NCI-H460 (cell line): ENCODE data around the gene PLXNA2. TPM values are rescaled to one million over a fixed set of nuclear protein-coding genes. Genes with fewer than 3 reads are reported as not detected.

Source experiments
- DNase-seq: peaks from one replicate; pipeline ENCODE4 v3.0.0-alpha.2; 2016; ENCODE audit warnings: low read depth; ENCODE audit errors: extremely low read depth
- total RNA-seq: library from RNA; depleted of rRNA; stranded (reverse); fragments of >200 nt; shearing (Covaris generic); gene quantifications from 2 replicates; pipeline ENCODE4 v1.2.3, GENCODE V29; 2014

The PLXNA2 gene
- total RNA-seq, 1 experiment from 2014 or later = 6.5 TPM

DNA sequence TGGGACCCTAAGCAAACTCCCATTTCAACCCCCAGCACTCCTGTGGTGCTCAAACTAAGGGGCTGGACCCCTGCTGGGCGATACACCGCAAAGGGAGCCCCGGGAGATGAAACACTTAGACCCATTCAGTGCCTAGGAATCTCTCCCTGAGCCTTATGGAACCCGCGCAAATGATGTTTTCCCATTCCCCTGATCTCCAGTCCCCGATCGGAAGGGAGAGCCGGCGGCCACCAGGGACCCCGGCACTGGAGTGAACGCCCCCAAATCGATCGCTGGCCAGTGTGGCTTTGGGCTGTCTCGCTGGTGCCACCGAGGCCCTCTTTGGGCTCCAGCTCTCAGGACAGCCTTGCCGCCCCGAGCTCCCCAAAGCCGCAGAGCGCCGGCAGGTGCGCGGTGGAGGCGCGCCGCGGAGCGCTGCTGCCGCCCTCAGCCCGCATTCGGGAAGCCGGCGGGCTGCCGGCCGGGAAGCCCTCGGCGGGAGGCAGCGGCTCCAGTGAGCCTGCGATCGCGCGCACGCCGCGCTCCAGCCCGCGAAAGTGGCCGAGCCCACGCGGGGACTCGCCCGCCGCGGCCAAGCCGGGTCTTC is 1.1 kb downstream of the PLXNA2 start:
- DNase-seq = no peak

DNA sequence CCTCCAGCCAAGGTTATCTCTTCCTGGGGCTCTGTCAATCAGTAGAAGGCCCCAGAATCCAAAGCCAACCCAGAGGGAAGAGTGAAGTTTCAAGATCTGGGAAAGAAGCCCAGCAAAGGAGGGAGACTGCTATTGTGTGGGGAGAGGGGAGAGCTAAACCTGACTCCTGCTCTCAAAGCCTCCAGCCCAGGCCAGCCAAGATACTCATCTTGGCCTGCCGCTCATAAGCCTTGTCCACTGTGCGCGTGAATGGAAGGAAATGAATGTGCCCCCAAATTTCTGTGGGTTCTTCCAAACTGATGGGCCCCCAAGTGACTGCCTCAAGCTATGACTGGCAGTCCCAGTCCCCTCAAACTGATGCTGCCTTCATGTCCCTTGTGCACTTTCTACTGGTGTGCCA is 2.0 kb downstream of the PLXNA2 start:
- no peak for DNase-seq

DNA sequence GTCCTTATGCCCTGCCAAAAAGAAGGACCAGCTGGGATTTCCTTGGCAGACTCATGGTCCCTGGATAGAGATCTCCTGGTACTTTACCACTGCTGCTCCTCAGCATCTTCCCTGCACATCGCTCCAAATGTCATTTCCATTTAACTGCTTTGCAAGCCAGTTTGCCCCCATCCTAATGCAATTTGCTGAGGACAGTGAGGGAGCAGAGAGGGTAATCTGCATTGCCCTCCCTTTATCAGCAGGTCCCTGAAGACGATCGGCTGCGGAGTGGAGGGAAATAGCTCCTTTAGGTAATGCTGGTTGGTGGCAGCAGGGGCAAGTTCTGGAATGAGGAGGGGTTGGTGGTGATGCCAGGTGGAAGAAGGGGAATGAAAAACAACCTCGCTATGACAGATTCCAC is 2.7 kb downstream of the PLXNA2 start:
- no peak for DNase-seq

DNA sequence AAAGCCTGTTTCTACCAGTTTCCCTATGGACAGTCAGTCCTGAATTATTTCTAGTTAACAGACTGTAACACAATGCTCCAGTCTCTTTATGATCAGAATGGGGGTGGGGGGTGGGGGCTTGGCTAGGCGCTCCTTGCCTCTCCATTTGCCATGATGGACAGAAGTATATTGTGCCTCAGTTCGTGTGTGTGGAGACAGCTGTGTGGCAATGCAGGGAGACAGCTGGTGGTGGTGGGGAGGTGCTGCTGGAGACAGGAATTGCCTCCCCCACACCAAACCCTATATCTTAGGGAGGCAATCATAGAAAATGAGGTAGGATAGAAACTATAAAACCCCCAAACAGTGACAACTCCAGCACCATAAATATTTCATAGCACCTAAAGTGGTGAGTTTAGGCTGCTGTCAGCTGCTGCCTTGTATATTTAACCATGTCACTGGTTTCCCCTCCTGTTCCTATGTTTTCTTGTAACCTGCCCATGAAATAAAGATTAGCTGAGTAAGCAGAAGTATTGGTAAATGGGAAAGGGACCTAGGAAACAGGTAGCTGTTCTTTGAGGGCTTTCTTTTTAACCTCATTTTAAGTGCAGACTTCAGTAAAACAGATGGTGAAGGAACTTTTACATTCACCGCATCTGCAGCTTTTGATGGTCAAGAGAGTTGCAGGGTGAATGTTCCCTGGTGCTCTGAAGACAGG is 3.4 kb downstream of the PLXNA2 start:
- no peak for DNase-seq

DNA sequence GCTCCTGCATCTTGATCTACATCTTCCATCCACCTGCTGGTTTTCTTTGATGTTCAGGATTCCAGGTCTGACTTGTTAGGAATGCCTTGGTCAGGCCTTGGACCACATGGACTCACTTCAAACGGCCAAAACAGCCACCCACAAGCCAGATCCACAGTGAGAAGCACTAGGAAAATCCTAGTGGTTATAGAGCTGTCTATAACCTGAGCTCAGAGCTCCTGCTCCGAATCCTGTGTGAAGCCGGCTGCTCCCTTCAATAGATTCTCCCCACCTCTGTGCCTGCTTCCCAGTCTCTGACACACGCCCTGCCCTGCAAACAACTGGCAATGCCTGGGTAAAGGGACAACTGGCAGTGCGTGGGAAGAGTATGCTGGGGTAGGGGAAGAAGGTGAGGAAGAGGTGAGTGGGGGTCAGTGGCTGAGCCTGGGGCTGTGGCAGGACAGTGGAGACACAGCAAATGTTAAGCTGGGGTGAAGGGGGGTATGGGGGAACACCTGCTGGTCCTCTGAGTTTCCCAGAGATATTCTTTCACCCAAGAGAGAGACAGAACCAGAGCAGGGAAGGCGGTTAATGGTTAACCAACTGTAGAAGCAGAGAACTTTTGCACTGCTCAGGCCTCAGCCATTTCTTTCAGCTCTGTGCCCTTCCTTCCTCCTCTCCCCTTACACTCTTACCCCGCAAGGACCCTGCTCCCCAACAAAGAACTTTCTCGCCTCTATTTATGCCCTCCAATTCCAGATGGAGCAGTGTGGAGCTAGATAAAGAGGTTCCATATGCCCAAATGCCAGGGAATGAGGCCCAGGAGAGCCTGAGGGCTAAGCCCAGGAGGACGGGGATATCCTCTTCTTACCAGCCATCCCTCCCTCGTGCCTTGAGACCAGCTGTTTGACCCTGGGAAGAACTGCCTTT is 4.5 kb downstream of the PLXNA2 start:
- no peak for DNase-seq

DNA sequence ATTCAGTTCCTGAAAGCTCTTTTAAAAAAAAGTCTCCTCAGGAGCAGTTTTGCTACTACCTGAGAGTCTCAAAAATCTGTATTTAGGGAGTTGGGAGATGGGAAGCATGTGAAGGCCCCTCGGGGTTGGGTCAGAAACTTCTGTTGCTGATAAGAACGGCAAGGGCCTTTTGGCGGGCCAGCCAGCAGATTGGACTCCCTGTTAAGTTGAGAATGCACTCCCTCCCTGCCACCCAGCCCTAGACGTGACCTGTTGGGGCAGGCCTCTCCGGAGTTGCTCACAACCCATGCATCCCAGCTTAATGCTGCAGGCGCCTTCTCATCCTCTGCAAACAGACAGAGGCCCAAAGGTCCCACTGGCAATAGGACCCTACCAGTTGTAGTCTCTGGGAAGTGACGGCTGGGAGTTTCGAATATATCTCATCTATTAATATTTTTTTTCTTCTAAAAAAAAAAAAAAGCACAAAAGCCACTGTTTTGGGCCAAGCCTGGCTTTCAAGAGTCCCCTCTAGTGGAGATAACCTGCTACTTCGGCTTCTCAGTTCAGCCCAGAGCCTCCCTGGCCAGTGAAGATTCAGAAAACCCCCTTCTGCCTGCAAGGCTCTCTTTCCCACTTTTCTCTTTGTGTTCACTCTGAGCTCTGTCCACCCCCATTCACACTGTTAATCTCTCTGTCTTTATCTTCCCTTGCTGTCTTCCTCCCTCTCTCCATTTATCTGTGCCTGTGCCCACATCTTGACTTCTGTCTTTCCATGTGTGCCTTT is 5.3 kb downstream of the PLXNA2 start:
- no peak for DNase-seq

DNA sequence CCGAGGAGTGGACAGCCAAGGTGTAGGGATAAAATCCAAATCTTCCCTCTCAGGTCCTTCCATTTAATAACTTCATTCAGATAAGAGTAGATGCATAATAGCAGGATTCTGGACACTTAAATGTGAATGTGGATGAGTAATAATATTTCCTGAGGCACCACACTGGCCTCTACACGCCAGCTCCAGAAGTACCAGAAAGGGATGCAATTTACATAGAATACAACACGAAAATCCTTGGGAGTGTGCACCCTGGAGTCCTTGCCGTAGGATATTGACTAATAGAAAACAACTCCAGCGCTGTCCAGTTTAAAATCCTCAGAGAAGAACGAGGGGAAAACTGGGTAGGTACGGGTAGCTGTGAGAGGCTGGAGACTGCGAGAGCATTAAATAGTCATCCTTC is 6.9 kb downstream of the PLXNA2 start:
- DNase-seq = no peak

DNA sequence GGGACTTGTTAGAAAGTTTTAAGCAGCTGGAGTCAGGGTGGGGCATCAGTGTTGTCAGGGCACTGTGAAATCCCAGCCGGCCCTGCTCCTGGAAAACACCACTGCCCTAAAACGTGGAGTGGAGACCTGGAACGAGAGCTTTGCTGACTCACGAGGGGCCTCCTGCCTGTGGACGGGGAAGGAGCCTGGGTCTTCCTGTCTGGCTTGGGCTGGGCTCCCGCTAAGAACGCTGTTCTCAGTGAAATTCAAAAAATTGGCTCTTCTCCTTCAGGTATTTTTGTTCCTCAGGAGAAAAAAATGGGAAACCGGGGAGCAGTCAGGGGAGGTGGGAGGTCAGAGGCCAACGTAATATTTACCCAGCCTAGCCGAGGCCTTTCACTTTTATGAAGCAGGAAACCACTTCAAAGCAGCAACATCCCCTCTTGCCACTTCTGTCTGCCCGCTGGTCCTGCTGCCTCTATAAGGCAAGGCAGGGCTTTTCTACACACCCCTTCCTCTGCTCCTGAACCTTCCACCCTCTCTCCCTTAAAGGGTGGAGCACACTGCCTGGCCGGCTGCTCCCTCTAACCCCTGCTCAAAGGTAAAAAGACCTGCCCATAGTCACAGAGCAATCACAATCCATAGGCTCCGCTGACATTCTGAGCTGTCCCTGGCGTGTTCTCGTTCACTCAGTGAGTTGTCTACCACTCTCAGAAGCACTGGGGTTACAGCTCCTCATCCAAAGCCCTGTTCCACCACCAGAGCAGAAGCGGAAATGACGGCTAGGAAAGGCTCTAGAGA is 8.0 kb downstream of the PLXNA2 start:
- DNase-seq = peak; percentile 54

DNA sequence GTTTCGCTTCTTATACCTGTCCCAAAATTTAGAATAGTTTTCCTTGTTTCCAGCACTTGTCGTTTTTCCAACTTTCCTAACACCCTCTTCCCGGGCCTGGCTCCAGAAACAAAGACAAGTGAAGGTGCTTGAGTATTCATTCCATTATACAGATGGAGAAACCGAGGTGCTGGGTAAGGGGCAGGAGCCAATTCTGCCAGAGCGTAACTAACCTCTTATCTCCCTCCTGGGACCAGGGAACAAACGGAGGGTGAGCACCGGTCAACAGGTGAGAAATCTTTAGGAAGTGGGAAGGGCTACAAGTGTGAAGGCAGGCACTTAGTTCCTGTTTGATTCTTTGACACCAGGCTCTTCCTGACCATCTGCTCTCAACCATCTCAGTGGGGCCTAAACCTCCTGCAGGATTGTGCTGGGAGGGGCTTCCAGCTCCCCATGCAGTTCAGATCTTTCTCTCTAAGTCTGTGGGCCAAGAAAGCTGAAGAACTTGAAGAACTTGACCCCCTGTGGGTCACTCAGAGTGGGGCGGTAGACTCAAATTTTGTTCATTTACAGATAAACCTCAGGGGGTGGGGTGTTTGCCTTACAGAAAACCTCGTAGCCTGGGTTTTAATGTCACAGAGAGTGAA is 8.7 kb downstream of the PLXNA2 start:
- no peak for DNase-seq

DNA sequence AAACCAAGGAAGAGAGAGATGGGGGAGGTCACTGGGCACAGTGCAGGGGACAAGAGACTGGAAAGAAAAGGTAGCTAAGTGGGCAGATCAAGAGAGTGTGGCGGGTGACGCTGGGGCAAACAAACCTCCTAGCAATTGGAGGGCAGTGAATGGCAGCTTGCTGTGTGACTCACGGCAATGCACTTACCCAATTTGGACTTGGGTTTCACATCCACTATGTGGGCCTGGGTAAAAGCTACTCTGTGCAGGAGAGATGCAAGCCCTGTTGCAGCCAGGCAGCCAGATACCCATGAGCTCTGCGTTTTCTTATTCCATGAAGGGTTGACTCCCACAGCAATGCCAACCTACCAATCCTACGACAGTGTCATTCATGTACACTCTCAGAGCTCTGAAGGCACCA is 9.5 kb downstream of the PLXNA2 start:
- no peak for DNase-seq

DNA sequence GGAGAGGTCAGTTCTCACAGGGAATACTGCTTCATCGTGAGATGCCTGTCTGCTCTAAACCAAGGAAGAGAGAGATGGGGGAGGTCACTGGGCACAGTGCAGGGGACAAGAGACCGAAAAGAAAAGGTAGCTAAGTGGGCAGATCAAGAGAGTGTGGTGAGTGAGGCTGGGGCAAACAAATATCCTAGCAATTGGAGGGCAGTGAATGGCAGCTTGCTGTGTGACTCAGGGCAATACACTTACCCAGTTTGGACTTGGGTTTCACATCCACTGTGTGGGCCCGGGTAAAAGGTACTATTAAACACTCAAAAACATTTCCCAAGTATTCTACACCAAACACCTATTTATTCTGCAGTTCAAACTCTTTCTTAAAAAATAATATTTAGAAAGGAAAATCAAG is 10.2 kb downstream of the PLXNA2 start:
- no peak for DNase-seq

DNA sequence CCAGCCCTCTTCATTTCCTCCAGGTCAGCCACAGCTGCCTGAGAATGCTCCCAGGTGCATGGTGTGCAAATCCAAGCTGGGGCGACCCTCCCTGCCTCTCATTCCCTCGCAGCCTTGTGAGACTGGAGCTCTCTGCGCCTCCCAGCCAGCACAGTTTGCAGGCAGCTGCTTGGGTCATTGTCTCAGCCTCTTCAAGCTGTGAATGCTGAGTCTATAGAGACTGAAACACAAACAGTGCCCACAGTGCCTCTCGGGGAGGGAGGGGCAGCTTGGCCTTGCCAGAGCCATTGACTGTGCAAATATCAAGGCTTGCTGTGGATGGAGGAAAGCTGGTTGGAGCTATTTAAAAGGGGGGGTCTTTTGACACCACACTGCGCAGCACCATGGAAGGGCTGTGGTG is 10.6 kb downstream of the PLXNA2 start:
- DNase-seq = no peak

DNA sequence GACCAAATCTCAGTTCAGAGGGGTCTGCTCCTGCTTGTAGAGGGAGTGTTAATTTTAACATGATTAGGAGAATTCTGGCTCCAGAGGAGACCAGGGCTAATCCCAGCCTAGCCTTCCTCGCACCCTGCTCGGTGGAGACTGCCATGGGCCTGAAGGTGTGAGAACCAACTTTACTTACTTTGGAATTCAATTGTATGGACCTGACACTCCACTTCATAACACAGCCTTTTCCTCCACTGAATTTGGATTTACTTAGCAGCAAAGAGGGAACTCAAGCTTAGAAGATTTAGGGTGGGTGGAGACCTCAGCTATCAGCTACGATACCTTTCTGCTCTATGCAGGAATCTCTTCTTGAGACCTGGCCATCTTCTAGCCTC is 11.5 kb downstream of the PLXNA2 start:
- no peak for DNase-seq

DNA sequence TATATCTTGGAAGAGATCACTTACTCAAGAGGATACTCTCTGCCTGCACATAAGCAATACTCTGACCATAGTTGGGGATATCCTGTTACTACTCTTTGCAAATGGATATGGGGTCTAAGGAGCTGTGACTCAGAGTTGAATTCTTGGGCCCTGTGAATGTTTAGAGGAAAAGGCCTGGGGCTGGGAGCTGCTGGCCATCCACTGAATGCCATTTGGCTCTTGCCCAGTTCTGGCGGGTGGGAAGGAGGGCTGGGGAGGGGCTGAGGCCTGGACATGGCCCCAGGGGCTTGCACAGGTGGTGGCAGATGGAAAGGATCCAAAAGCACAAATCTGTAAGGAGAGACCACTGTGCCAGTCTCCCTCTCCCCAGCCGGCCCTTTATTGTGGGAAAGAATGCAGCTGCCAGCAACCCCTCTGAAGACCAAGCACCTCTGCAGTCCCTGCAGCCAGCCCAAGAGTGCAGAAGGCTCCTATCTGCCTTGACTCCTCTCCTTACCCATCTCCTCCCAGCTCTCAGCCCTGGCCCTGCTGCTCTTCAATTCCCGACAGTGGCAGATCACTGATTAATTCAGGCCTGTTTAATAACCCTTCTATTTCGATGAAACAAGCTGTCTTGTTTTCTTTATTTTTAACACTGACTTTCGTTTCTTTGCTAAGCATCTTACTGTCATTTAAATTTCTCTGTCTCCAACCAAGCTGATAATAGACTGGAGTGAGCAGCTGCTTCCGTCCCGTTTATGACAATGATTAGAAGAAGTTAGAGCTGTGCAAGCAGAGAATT is 12.1 kb downstream of the PLXNA2 start:
- no peak for DNase-seq

DNA sequence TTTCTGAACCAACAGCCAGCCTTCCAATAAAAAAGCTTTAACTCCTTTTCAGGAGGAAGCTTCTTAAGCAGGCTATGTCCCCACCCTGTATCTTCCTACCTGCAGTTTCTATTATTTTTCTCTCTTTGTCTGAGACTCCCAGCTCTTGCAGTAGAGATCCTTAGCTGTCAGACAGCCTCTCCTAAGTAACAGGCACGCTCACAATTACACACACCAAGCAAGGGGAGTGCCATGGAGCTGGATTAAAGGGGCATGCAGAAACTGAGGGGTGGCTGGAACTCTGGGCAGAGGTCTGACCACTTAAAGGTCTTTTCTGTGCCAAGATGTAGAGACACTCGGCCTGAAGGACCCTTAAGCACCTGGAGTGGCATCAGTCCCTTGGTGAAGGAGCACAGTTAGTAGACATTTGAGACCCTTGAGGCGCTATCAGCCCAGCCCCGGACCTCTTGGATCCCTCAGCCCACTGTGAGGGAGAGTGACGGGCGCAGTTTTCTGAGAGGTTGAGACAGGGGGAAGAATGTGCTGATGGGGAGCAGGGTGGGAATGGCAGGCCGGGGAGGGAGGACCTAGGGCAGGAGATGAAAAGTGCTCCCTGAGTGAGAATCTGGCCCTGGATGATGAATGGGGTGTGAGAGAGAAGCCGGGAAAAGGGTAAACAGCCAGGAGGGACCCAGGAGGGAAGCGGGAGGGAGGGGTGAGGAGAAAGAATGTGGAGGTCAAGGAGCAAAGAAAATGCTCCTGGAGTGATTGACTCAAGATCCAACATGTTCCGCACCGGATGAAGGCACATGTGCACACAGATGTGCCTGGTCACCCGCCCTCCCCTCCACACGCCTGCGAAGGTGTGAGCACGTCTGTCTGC is 13.3 kb downstream of the PLXNA2 start:
- no peak for DNase-seq

DNA sequence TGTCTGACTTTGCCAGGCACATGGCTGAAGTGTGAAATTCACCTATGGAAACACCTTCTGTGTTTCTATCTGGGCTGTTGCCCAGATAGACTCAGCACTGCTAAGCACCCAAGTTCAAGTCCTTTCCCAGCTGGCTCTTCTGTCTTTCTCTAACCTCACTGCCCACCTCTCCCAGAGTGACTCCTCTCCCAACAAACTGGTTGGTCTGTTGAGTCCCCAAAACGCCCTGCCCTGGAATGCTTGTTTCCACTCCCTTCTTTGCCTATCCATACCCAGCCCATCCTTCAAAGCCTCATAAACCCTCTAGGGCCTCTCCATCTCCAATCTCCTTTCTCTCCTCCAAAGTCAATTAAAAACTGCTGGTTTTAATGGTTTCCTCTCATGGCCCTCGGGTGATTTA is 15.6 kb downstream of the PLXNA2 start:
- no peak for DNase-seq

DNA sequence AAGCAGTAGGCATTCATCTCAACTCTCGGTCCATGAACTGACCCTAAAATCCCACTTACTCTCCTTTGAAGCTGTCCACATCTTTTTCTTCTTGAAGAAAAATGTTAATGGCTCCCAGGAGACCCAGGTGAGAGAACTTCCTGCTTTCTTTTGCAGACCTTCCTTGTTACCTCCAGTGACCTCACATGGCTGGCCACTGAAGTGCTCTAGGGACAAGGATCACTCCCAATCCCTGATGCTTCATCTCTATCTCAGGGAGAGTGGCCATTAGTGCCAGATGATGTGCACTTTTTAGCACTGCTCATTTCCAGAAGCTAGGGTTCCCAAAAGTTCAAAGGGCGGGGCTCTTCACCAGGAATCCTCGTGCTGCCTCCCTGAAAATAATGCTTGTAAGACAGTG is 16.2 kb downstream of the PLXNA2 start:
- DNase-seq = no peak

DNA sequence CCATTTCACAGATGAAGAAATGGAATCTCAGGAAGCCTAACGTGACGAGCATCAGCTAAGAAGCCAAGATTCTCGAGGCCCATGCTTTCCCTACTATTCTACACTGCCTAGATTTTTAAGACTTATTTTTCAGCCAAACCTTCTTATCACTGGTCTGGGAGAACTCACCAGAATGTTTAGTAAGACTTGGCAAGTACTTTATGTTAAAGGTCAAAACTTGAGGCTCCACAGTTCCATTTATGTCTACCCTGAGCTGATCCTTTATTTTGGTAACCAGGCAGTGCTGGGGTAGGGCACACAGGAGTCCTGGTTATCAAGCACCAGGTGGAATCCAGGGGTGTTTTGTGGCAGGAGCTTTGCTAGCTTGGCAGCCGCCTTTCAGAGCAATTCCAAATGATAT is 16.8 kb downstream of the PLXNA2 start:
- DNase-seq = no peak
